Ovary (tissue), 3 donors: ENCODE data around the gene RING1.

Source experiments
- POLR2A ChIP-seq: fragments of 450-650 bp; IDR thresholded peaks from one replicate; pipeline ENCODE4 v1.6.1; 2017; ENCODE audit warnings: antibody characterized with exemption, mild to moderate bottlenecking, moderate library complexity
- TF ChIP-seq, protein P1 (sequence below), 3 donors: fragments of 450-650 bp in 2 of 3; fragments of 200-600 bp in 1 of 3; IDR thresholded peaks; one replicate each; pipeline versions ENCODE4 v1.5.1 to v1.8.0; 2016 to 2022; ENCODE audit warnings: antibody characterized with exemption in 3 of 3, mild to moderate bottlenecking in 1 of 3
- donor health status: DM: no; HTN: no; CAD: no.

- TF ChIP-seq, protein P1, sequence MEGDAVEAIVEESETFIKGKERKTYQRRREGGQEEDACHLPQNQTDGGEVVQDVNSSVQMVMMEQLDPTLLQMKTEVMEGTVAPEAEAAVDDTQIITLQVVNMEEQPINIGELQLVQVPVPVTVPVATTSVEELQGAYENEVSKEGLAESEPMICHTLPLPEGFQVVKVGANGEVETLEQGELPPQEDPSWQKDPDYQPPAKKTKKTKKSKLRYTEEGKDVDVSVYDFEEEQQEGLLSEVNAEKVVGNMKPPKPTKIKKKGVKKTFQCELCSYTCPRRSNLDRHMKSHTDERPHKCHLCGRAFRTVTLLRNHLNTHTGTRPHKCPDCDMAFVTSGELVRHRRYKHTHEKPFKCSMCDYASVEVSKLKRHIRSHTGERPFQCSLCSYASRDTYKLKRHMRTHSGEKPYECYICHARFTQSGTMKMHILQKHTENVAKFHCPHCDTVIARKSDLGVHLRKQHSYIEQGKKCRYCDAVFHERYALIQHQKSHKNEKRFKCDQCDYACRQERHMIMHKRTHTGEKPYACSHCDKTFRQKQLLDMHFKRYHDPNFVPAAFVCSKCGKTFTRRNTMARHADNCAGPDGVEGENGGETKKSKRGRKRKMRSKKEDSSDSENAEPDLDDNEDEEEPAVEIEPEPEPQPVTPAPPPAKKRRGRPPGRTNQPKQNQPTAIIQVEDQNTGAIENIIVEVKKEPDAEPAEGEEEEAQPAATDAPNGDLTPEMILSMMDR (IDR thresholded peaks at IDR 0.05), result no peak
- no peak for TF ChIP-seq POLR2A
These were observed 27.2 kb upstream of the RING1 start for GRCh38 chr6:33181141-33181540.
